ENCODE results near the gene YIPF3. TPM values are rescaled to one million over a fixed set of nuclear protein-coding genes. Genes with fewer than 3 reads are reported as not detected.

YIPF3 gene
- total and polyA plus RNA-seq, 10 of the 15 experiments (the other 5 are each of a cell fraction or from before 2014, with no cell fraction given), result 20.5 to 88.8 (median 44.7) TPM

- Histone ChIP-seq H3K27me3 (replicated peaks in 1 of 2; ENCODE audit: control insufficient read depth in 2 of 2, insufficient read depth in 2 of 2, low read length in 1 of 2) (peaks cover 0 to 2% of the 10 kb centered on the region in 2 experiments; a peak in 1 of 4 replicates), H3K9me3 (replicated peaks; ENCODE audit: control insufficient read depth, insufficient read depth, low read length) (no peaks in the 10 kb centered on the region), H3K27ac (ENCODE audit: control insufficient read depth, insufficient read depth) (no peak overlapping the region), H4K20me1 (ENCODE audit: control insufficient read depth, insufficient read depth) (no peaks in the 10 kb centered on the region), H3K79me2 (ENCODE audit: control insufficient read depth, insufficient read depth, low read length) (peaks cover under 1% of the 10 kb centered on the region), H3K9ac (ENCODE audit: control insufficient read depth, insufficient read depth, low read length) (no peak overlapping the region), H3K4me1 (ENCODE audit: control insufficient read depth, insufficient read depth, low read length) (peaks cover 4% of the 10 kb centered on the region; the same call in 1 of the 2 replicates), H2AFZ (ENCODE audit: control insufficient read depth, low read depth, low read length) (no peak overlapping the region), H3K4me2 (ENCODE audit: control insufficient read depth, insufficient read depth) (peak overlapping the region; percentile 94), H3K4me3 (peak overlapping the region; percentile 65; the same call in 1 of the 2 replicates), H3K36me3 (ENCODE audit: control insufficient read depth in 2 of 2, insufficient read depth in 2 of 2, low read length in 1 of 2) (peaks cover 13 to 19% of the 10 kb centered on the region in 2 experiments; a peak in 3 of 4 replicates)
- no TSS peak for BruUV-seq (replicated peaks)
- ChIA-PET CTCF (interaction anchor here (0.6 to 6.8 kb wide), 7 partner anchors 14 to 297 kb away, joined by 3 to 70 read pairs (median 3); no protein-coding TSS in a partner anchor), RAD21 (ENCODE audit: unreplicated experiment) (interaction anchor here (0.7 to 0.9 kb wide), 2 partner anchors 31 to 241 kb away, joined by 3 read pairs; no protein-coding TSS in a partner anchor), POLR2A (interaction anchor here (0.6 kb wide), 2 partner anchors 116 to 247 kb away, joined by 3 to 5 read pairs; no protein-coding TSS in a partner anchor), SMC1A (ENCODE audit: uncharacterized antibody, unreplicated experiment) (interaction anchor here (1.4 kb wide), 1 partner anchor 246 kb away, joined by 3 read pairs; no protein-coding TSS in a partner anchor)
- peak; percentile 30 for TF ChIP-seq HDAC6 (IDR thresholded peaks at IDR 0.05; ENCODE audit: unreplicated experiment)
- TF ChIP-seq PML (IDR thresholded peaks at IDR 0.05; ENCODE audit: low read length), result no peak
- peak; percentile 70 for TF ChIP-seq SUZ12 (IDR thresholded peaks at IDR 0.05; ENCODE audit: unreplicated experiment)
- TF ChIP-seq EGR1 (IDR thresholded peaks at IDR 0.05; ENCODE audit: borderline replicate concordance in 1 of 2, low read depth in 2 of 2, low read length in 2 of 2), result peak in 1 of 2 experiments; percentile 80; a peak in 2 of 3 replicates
- DNase-seq (ENCODE audit: low read depth, low spot score) (no peak), FAIRE-seq (no peak), ATAC-seq (peak; percentile 9; the same call in 2 of the 3 replicates)
- WGBS (ENCODE audit: insufficient coverage, insufficient replicate concordance, low lambda C conversion rate, missing lambda C conversion rate), result 15% methylated on average over 35 of the region's 69 CpGs
- intact Hi-C loops (cut with micrococcal nuclease; ENCODE audit: unreplicated experiment) (loop anchor here (5.0 kb wide), 1 partner anchor 127 kb away; no protein-coding TSS in a partner anchor), in situ Hi-C loops (cut with MboI) (loop anchor here (5.0 kb wide), 1 partner anchor 252 kb away; no protein-coding TSS in a partner anchor)
Measured at GRCh38 chr6:43509142-43509983, 7.4 kb downstream of the YIPF3 start.

Measured in GM12878 (cell line).